GM23338 (cell line): ENCODE results near the gene TECPR2. TPM values are rescaled to one million over a fixed set of nuclear protein-coding genes. Genes with fewer than 3 reads are reported as not detected.

Experiments
- ATAC-seq: fragments of 200-7000 bp; cut with Tn5 transposase; 3 replicates; pipeline ENCODE4 v1.9.1; 2020
- DNase-seq: peaks from one replicate; pipeline ENCODE4 v3.0.0-alpha.2; 2015; ENCODE audit warnings: low spot score
- H2AFZ ChIP-seq: fragments of 200-600 bp; sonication (generic); 2 replicates; pipeline ENCODE4 v1.8.0; 2016; ENCODE audit warnings: antibody characterized with exemption, mild to moderate bottlenecking, moderate library complexity
- H3F3A ChIP-seq: fragments of 200-600 bp; sonication (generic); replicated peaks from 2 replicates; pipeline ENCODE4 v1.8.0; 2017; ENCODE audit warnings: antibody characterized with exemption, mixed run types, low read depth
- H3K27ac ChIP-seq: fragments of 200-600 bp; sonication (generic); 2 replicates; pipeline ENCODE4 v1.6.1; 2016; ENCODE audit warnings: low read depth
- H3K27me3 ChIP-seq: fragments of 200-600 bp; sonication (generic); 2 replicates; pipeline ENCODE4 v1.8.0; 2016; ENCODE audit warnings: mild to moderate bottlenecking, mixed run types, moderate library complexity; ENCODE audit not compliant: insufficient read depth
- H3K36me3 ChIP-seq: fragments of 200-600 bp; sonication (generic); 2 replicates; pipeline ENCODE4 v1.8.0; 2016; ENCODE audit warnings: mild to moderate bottlenecking; ENCODE audit not compliant: insufficient read depth
- H3K4me1 ChIP-seq: fragments of 200-600 bp; sonication (generic); 2 replicates; pipeline ENCODE4 v1.8.0; 2016; ENCODE audit warnings: mild to moderate bottlenecking, moderate library complexity; ENCODE audit not compliant: insufficient read depth
- H3K4me2 ChIP-seq: fragments of 200-600 bp; sonication (generic); 2 replicates; pipeline ENCODE4 v1.7.1; 2017; ENCODE audit warnings: mixed run types
- H3K4me3 ChIP-seq: fragments of 200-600 bp; sonication (generic); 2 replicates; pipeline ENCODE4 v1.6.1; 2016; ENCODE audit warnings: mixed run types
- H3K79me2 ChIP-seq: fragments of 200-600 bp; sonication (generic); replicated peaks from 2 replicates; pipeline ENCODE4 v1.8.0; 2017; ENCODE audit warnings: mild to moderate bottlenecking; ENCODE audit not compliant: insufficient read depth
- H3K9me2 ChIP-seq: fragments of 200-600 bp; sonication (generic); 2 replicates; pipeline ENCODE4 v1.8.0; 2017; ENCODE audit not compliant: insufficient read depth
- H4K20me1 ChIP-seq: fragments of 200-600 bp; sonication (generic); replicated peaks from 2 replicates; pipeline ENCODE4 v1.8.0; 2017; ENCODE audit warnings: mild to moderate bottlenecking; ENCODE audit not compliant: insufficient read depth
- H3K27ac Mint-ChIP-seq: 2 replicates; pipeline ENCODE4 v1.8.0; 2020; ENCODE audit warnings: inconsistent platforms, mild to moderate bottlenecking, moderate library complexity, mixed read lengths
- H3K27me3 Mint-ChIP-seq: 3 replicates; pipeline ENCODE4 v1.8.0; 2022; ENCODE audit warnings: low read depth, mild to moderate bottlenecking, moderate library complexity, mixed read lengths, inconsistent platforms; ENCODE audit not compliant: insufficient read depth, poor library complexity
- H3K36me3 Mint-ChIP-seq: 3 replicates; pipeline ENCODE4 v1.8.0; 2021; ENCODE audit warnings: low read depth, mild to moderate bottlenecking, inconsistent platforms, moderate library complexity, mixed read lengths
- H3K4me1 Mint-ChIP-seq: 3 replicates; pipeline ENCODE4 v1.8.0; 2020; ENCODE audit warnings: mild to moderate bottlenecking, inconsistent platforms, mixed read lengths
- H3K4me3 Mint-ChIP-seq: 3 replicates; pipeline ENCODE4 v1.8.0; 2021; ENCODE audit warnings: moderate library complexity, mild to moderate bottlenecking, inconsistent platforms, mixed read lengths
- H3K9me3 Mint-ChIP-seq: 3 replicates; pipeline ENCODE4 v1.8.0; 2020; ENCODE audit warnings: moderate library complexity, mild to moderate bottlenecking, inconsistent platforms, mixed read lengths
- CREB1 ChIP-seq: fragments of 250-450 bp; sonication (Bioruptor Pico); IDR thresholded peaks from 2 replicates; pipeline ENCODE4 v1.5.0; 2020; ENCODE audit warnings: low read depth, mild to moderate bottlenecking, moderate library complexity
- JUNB ChIP-seq: IDR thresholded peaks from one replicate; pipeline ENCODE4 v1.6.1; 2016; ENCODE audit warnings: antibody characterized with exemption; ENCODE audit not compliant: unreplicated experiment
- NANOG ChIP-seq: IDR thresholded peaks from 2 replicates; pipeline ENCODE4 v1.6.1; 2016; ENCODE audit warnings: antibody characterized with exemption, borderline replicate concordance
- REST ChIP-seq: IDR thresholded peaks from one replicate; pipeline ENCODE4 v1.6.1; 2018; ENCODE audit warnings: antibody characterized with exemption; ENCODE audit not compliant: unreplicated experiment
- STAT1 ChIP-seq: IDR thresholded peaks from one replicate; pipeline ENCODE4 v1.6.1; 2016; ENCODE audit warnings: antibody characterized with exemption; ENCODE audit not compliant: unreplicated experiment
- ZNF114 ChIP-seq: fragments of 250-450 bp; sonication (Bioruptor Pico); IDR thresholded peaks from 2 replicates; pipeline ENCODE4 v1.5.0; 2020; ENCODE audit warnings: mild to moderate bottlenecking, moderate library complexity
- ZNF462 ChIP-seq: fragments of 250-450 bp; sonication (Bioruptor Pico); IDR thresholded peaks from 2 replicates; pipeline ENCODE4 v1.5.0; 2020; ENCODE audit warnings: mild to moderate bottlenecking, moderate library complexity
- polyA plus RNA-seq: library from polyadenylated mRNA; unstranded; fragments of >200 nt; fragmentation: Nextera tagmentation; extraction: Ambion mirVana; gene quantifications from 2 replicates; pipeline ENCODE4 v1.2.1, GENCODE V29; 2016
- total RNA-seq: library from RNA; depleted of rRNA; stranded (reverse); fragments of >200 nt; shearing (Covaris generic); gene quantifications from 2 replicates; pipeline ENCODE4 v1.2.3, GENCODE V29; 2014
- TF ChIP-seq, protein P1 (sequence below), 2 experiments: fragments of 200-600 bp in 1 of 2; sonication (generic) in 1 of 2; conservative IDR thresholded peaks; 2 replicates each; pipeline versions ENCODE4 v1.5.1 to v1.6.1; 2016 to 2017; ENCODE audit warnings: antibody characterized with exemption in 2 of 2, low read depth in 2 of 2, mild to moderate bottlenecking in 2 of 2, moderate library complexity in 1 of 2
- TF ChIP-seq, protein P2 (sequence below): IDR thresholded peaks from 2 replicates; pipeline ENCODE4 v1.6.1; 2016; ENCODE audit warnings: antibody characterized with exemption

Gene TECPR2
- total and polyA plus RNA-seq, 2 experiments from 2014 or later, result 4.8 to 20.5 TPM

- TF ChIP-seq, protein P1, sequence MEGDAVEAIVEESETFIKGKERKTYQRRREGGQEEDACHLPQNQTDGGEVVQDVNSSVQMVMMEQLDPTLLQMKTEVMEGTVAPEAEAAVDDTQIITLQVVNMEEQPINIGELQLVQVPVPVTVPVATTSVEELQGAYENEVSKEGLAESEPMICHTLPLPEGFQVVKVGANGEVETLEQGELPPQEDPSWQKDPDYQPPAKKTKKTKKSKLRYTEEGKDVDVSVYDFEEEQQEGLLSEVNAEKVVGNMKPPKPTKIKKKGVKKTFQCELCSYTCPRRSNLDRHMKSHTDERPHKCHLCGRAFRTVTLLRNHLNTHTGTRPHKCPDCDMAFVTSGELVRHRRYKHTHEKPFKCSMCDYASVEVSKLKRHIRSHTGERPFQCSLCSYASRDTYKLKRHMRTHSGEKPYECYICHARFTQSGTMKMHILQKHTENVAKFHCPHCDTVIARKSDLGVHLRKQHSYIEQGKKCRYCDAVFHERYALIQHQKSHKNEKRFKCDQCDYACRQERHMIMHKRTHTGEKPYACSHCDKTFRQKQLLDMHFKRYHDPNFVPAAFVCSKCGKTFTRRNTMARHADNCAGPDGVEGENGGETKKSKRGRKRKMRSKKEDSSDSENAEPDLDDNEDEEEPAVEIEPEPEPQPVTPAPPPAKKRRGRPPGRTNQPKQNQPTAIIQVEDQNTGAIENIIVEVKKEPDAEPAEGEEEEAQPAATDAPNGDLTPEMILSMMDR (conservative IDR thresholded peaks at IDR 0.05; ENCODE audit: low read depth in 2 of 2), result no peak
Observed at GRCh38 chr14:102450206-102451063, 87.7 kb downstream of the TECPR2 start (continued).

GRCh38 chr14:102451064-102451352, 88.3 kb downstream of the TECPR2 start:
- Mint-ChIP-seq H3K27me3 (no peaks in the 10 kb centered on the region), H3K4me3 (no peak overlapping the region), H3K9me3 (no peaks in the 10 kb centered on the region), H3K4me1 (no peaks in the 10 kb centered on the region), H3K36me3 (peaks cover 18% of the 10 kb centered on the region; the same call in 2 of the 3 replicates), H3K27ac (no peak overlapping the region)
- Histone ChIP-seq H3K27me3 (no peaks in the 10 kb centered on the region), H3K4me1 (no peaks in the 10 kb centered on the region), H3K4me2 (no peak overlapping the region), H3K9me2 (no peaks in the 10 kb centered on the region), H3K36me3 (peaks cover 5% of the 10 kb centered on the region; the same call in 1 of the 2 replicates), H3K4me3 (no peak overlapping the region), H2AFZ (no peak overlapping the region), H3K27ac (no peak overlapping the region), H4K20me1 (no peaks in the 10 kb centered on the region), H3K79me2 (no peaks in the 10 kb centered on the region), H3F3A (no peaks in the 10 kb centered on the region)
- no peak for DNase-seq
- ATAC-seq, result no peak
- TF ChIP-seq JUNB, result no peak
- TF ChIP-seq CREB1 (CRISPR knock-in tag), result no peak
- TF ChIP-seq, protein P1 (conservative IDR thresholded peaks at IDR 0.05; ENCODE audit: low read depth in 2 of 2), result no peak
- TF ChIP-seq ZNF114, result no peak
- no peak for TF ChIP-seq ZNF462 (CRISPR knock-in tag)
- TF ChIP-seq NANOG, result no peak
- TF ChIP-seq, protein P2, sequence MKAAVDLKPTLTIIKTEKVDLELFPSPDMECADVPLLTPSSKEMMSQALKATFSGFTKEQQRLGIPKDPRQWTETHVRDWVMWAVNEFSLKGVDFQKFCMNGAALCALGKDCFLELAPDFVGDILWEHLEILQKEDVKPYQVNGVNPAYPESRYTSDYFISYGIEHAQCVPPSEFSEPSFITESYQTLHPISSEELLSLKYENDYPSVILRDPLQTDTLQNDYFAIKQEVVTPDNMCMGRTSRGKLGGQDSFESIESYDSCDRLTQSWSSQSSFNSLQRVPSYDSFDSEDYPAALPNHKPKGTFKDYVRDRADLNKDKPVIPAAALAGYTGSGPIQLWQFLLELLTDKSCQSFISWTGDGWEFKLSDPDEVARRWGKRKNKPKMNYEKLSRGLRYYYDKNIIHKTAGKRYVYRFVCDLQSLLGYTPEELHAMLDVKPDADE, result no peak
- TF ChIP-seq REST, result no peak
- TF ChIP-seq STAT1, result no peak
